ENCODE measurements around the gene KLK5.

The KLK5 gene

DNA sequence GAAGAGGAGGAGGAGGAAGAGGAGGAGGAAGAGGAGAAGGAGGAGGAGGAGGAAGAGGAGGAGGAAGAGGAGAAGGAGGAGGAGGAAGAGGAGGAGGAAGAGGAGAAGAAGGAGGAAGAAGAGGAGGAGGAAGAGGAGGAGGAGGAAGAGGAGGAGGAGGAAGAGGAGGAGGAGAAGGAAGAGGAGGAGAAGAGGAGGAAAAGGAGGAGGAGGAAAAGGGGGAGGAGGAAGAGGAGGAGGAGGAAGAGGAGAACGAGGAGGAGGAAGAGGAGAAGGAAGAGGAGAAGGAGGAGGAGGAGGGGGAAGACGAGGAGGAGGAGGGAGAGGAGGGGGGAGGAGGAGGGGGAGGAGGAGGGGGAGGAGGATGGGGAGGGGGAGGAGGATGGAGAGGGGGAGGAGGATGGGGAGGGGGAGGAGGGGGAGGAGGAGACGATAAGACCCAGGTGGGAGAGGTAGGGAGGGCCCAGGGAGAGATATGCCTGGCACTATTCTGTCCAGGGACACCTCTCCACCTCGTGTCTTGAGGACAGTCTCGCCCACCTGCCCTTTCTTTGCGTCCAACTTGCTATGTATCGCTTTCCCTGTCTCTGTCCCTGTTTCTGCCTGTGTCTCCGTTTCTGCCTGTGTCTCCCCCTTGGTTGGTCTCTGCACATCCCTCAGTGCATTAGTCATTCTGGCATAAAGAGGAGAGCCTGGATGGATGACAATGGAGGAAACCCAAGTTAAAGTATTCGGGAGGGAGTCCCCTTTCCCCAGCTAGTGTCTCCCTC, 7.1 kb upstream of the KLK5 start:
- FAIRE-seq: no peak
- DNase-seq (ENCODE audit: insufficient read length, low spot score): no peak

DNA sequence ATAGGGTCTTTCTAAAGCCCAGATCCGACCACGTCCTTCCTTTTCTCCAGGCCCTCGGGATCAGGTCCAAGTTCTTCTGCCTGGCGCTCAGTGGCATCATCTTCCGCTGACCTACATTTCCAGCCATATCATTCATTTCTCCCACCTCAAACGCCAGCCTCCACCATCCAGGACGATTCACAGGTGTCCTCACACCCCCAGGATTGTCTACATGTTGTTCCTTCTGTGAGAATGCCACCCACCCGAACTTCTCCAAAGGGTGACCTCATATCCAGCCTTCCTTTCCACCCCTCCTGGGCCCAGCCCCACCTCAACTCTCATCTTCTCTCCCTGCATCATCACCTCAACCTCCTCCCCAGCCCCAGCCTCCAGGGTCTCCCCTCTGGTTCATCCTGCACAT, 4.7 kb upstream of the KLK5 start:
- no peak for FAIRE-seq
- TF ChIP-seq POU2F2 (IDR thresholded peaks at IDR 0.05; ENCODE audit: low read depth, low read length) (no peak), POLR2A (IDR thresholded peaks at IDR 0.05; ENCODE audit: low read depth, low read length) (no peak), POLR2AphosphoS5 (IDR thresholded peaks at IDR 0.05; ENCODE audit: low read depth, low read length) (no peak), TAF1 (IDR thresholded peaks at IDR 0.05; ENCODE audit: low read depth, low read length) (no peak), PAX5 (IDR thresholded peaks at IDR 0.05; ENCODE audit: insufficient read depth, low read length, severe bottlenecking) (no peak), SPI1 (IDR thresholded peaks at IDR 0.05; ENCODE audit: low read depth, low read length) (no peak)

More for the DNA sequence above, 7.1 kb upstream of the KLK5 start:
- TF ChIP-seq POU2F2 (IDR thresholded peaks at IDR 0.05; ENCODE audit: low read depth, low read length) (no peak), POLR2A (IDR thresholded peaks at IDR 0.05; ENCODE audit: low read depth, low read length) (no peak), PAX5 (IDR thresholded peaks at IDR 0.05; ENCODE audit: insufficient read depth, low read length, severe bottlenecking) (no peak), SPI1 (IDR thresholded peaks at IDR 0.05; ENCODE audit: low read depth, low read length) (no peak), POLR2AphosphoS5 (IDR thresholded peaks at IDR 0.05; ENCODE audit: low read depth, low read length) (no peak), TAF1 (IDR thresholded peaks at IDR 0.05; ENCODE audit: low read depth, low read length) (no peak)

DNA sequence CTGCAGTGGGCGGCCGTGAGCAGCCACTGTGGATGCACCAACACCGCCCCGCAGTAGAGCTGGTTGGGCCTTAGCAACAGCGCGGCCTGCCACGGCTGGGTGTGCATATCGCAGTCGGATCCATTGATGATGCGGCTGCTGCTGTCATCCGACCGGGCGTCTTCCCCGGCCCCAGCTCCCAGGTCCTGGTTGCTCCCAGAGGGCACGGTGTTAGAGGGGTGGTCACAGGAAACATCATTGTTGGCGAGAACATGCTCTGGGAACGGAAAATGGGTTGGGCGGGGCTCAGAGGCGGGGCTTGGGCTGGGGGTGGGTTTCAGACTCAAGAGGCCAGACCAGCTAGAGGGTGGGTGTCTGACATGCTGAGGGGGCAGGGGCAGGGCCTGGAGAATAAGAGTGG, 3.0 kb downstream of the KLK5 start:
- no peak for FAIRE-seq
- DNase-seq (ENCODE audit: insufficient read length, low spot score): no peak
- TF ChIP-seq SPI1 (IDR thresholded peaks at IDR 0.05; ENCODE audit: low read depth, low read length) (no peak), POLR2AphosphoS5 (IDR thresholded peaks at IDR 0.05; ENCODE audit: low read depth, low read length) (no peak), POU2F2 (IDR thresholded peaks at IDR 0.05; ENCODE audit: low read depth, low read length) (no peak), POLR2A (IDR thresholded peaks at IDR 0.05; ENCODE audit: low read depth, low read length) (no peak), PAX5 (IDR thresholded peaks at IDR 0.05; ENCODE audit: insufficient read depth, low read length, severe bottlenecking) (no peak), TAF1 (IDR thresholded peaks at IDR 0.05; ENCODE audit: low read depth, low read length) (no peak)

More for the DNA sequence above, 4.7 kb upstream of the KLK5 start:
- DNase-seq (ENCODE audit: insufficient read length, low spot score): no peak

DNA sequence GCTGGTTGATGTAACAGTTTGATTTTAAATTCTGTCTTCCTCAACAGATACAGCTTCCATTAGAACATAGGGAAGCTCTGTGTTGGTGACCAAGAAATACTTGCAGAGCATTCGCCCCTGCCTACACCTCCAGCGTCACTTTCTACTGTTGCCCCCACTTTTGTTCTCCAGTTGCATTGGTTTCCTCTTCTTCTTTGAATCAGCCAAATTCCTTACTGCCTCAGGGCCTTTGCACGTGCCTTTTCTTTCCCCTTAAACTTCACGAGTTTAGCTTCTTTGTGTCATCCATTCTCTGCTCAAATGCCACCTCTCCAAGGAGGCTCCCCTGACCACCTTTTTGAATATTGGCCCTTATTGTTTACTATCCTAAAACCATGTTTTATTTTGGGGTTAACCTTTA, 5.7 kb downstream of the KLK5 start:
- FAIRE-seq: no peak
- no peak for DNase-seq (ENCODE audit: insufficient read length, low spot score)
- no peak for TF ChIP-seq POU2F2 (IDR thresholded peaks at IDR 0.05; ENCODE audit: low read depth, low read length)
- TF ChIP-seq SPI1 (IDR thresholded peaks at IDR 0.05; ENCODE audit: low read depth, low read length): no peak
- TF ChIP-seq PAX5 (IDR thresholded peaks at IDR 0.05; ENCODE audit: insufficient read depth, low read length, severe bottlenecking): no peak
- TF ChIP-seq POLR2A (IDR thresholded peaks at IDR 0.05; ENCODE audit: low read depth, low read length): no peak
- TF ChIP-seq POLR2AphosphoS5 (IDR thresholded peaks at IDR 0.05; ENCODE audit: low read depth, low read length): no peak
- no peak for TF ChIP-seq TAF1 (IDR thresholded peaks at IDR 0.05; ENCODE audit: low read depth, low read length)

DNA sequence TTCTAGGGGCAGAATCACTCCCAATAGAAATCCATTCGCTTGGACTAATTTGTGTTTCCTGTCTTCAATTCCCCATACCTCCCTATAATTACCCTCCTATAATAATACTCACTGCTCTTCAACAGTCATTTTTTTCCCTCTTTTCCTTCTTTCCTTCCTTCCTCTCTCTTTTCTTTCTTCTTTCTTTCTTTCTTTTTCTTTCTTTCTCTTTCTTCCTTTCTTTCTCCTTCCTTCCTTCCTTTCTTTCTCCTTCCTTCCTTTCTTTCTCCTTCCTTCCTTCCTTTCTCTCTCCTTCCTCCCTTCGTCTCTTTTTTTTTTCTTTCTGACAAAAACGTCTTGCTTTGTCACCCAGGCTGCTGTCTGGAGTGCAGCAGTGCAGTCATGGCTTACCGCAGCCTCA, 8.0 kb downstream of the KLK5 start:
- no peak for TF ChIP-seq SPI1 (IDR thresholded peaks at IDR 0.05; ENCODE audit: low read depth, low read length)
- TF ChIP-seq POLR2AphosphoS5 (IDR thresholded peaks at IDR 0.05; ENCODE audit: low read depth, low read length): no peak
- no peak for TF ChIP-seq POLR2A (IDR thresholded peaks at IDR 0.05; ENCODE audit: low read depth, low read length)
- TF ChIP-seq PAX5 (IDR thresholded peaks at IDR 0.05; ENCODE audit: insufficient read depth, low read length, severe bottlenecking): no peak
- no peak for TF ChIP-seq TAF1 (IDR thresholded peaks at IDR 0.05; ENCODE audit: low read depth, low read length)
- no peak for TF ChIP-seq POU2F2 (IDR thresholded peaks at IDR 0.05; ENCODE audit: low read depth, low read length)
- FAIRE-seq (no peak), DNase-seq (ENCODE audit: insufficient read length, low spot score) (no peak)

DNA sequence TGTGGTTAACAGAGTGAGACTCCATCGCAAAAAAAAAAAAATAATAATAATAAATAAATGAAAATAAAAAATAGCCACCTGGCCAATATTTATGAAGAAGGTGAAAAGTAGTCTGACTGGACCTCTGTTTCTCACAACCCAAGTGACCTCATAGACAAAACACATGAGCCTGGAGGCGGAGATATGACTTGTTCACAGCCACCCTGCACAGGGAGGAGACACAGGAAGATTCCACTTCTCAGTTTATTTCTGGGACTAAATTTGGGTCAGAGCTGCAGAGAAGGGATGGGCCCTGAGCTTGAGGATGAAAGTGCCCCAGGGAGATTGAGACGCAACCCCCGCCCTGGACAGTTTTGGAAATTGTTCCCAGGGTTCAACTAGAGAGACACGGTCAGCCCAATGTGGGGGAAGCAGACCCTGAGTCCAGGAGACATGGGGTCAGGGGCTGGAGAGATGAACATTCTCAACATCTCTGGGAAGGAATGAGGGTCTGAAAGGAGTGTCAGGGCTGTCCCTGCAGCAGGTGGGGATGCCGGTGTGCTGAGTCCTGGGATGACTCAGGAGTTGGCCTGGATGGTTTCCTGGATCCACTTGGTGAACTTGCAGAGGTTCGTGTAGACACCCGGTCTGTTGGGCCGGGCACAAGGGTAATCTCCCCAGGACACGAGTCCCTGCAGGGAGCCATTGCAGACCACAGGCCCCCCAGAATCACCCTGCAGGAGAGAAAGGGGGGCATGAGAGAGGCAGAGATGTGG, 9.6 kb downstream of the KLK5 start:
- no peak for DNase-seq (ENCODE audit: insufficient read length, low spot score)
- TF ChIP-seq POLR2A (IDR thresholded peaks at IDR 0.05; ENCODE audit: low read depth, low read length) (no peak), PAX5 (IDR thresholded peaks at IDR 0.05; ENCODE audit: insufficient read depth, low read length, severe bottlenecking) (no peak), POU2F2 (IDR thresholded peaks at IDR 0.05; ENCODE audit: low read depth, low read length) (no peak)
- no peak for FAIRE-seq

DNA sequence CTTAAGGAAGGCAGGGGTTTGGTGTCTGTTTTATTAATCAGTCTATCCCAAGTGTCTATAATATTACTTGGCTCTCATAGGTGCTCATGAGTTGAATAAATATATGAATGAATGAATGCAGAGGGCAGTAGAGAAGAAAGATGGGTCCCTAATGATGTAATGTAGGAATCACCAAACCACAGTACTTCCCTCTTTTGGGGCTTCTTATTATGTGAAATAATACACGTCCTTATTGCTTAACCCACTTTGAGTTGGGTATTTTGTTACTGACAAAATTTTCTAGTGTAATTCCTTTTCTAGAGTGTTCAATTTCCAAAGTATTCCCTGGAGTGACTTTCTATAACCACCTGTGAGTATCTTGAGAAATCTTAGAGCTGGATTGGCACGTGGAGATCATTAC, 13.2 kb downstream of the KLK5 start:
- FAIRE-seq: no peak
- TF ChIP-seq POU2F2 (IDR thresholded peaks at IDR 0.05; ENCODE audit: low read depth, low read length): no peak
- no peak for TF ChIP-seq POLR2AphosphoS5 (IDR thresholded peaks at IDR 0.05; ENCODE audit: low read depth, low read length)
- no peak for TF ChIP-seq POLR2A (IDR thresholded peaks at IDR 0.05; ENCODE audit: low read depth, low read length)
- no peak for TF ChIP-seq TAF1 (IDR thresholded peaks at IDR 0.05; ENCODE audit: low read depth, low read length)
- no peak for TF ChIP-seq SPI1 (IDR thresholded peaks at IDR 0.05; ENCODE audit: low read depth, low read length)
- no peak for TF ChIP-seq PAX5 (IDR thresholded peaks at IDR 0.05; ENCODE audit: insufficient read depth, low read length, severe bottlenecking)
- DNase-seq (ENCODE audit: insufficient read length, low spot score): no peak

DNA sequence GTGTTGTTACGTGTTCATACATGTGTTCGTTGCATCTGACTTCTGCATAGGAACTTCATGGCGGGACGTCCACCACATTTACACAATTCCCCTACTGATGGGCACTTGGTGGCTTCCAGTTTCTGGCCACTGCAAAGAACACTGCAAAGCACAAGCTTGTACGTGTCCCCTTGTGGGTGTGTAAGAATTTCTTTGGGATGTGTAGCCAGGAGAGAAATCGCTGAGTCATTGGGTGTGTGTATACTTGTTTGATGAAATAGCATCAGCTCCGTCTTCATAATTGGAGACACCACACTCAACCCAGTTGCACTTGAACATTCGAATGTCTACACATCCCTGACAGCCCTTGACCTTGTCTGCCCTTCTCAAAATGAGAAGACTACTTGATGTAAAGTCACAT, 19.2 kb downstream of the KLK5 start:
- no peak for FAIRE-seq
- TF ChIP-seq POLR2A (IDR thresholded peaks at IDR 0.05; ENCODE audit: low read depth, low read length) (no peak), POU2F2 (IDR thresholded peaks at IDR 0.05; ENCODE audit: low read depth, low read length) (no peak), TAF1 (IDR thresholded peaks at IDR 0.05; ENCODE audit: low read depth, low read length) (no peak), POLR2AphosphoS5 (IDR thresholded peaks at IDR 0.05; ENCODE audit: low read depth, low read length) (no peak)
- DNase-seq (ENCODE audit: insufficient read length, low spot score): no peak

DNA sequence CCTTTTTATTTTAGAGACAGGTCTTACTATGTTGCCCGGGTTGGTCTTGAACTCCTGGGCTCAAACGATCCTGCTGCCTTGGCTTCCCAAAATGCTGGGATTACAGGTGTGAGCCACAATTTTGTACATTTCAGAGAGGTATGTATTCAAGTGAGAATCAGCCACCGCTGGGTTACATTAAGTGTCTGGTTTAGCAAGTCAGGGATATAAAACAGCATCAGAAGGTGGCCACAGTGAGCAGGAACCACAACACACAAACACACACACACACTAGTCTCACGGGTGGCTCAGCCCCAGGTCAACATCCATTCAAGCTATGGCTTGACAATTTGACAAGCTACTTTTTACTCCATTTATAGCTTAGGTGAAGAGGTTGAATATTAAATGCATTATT, 20.2 kb downstream of the KLK5 start:
- FAIRE-seq (no peak), DNase-seq (ENCODE audit: insufficient read length, low spot score) (no peak)
- TF ChIP-seq POLR2AphosphoS5 (IDR thresholded peaks at IDR 0.05; ENCODE audit: low read depth, low read length) (no peak), SPI1 (IDR thresholded peaks at IDR 0.05; ENCODE audit: low read depth, low read length) (no peak), POU2F2 (IDR thresholded peaks at IDR 0.05; ENCODE audit: low read depth, low read length) (no peak)

Data from GM12891 (cell line).